ENCODE results near the gene PACS1.

PACS1 gene

DNA sequence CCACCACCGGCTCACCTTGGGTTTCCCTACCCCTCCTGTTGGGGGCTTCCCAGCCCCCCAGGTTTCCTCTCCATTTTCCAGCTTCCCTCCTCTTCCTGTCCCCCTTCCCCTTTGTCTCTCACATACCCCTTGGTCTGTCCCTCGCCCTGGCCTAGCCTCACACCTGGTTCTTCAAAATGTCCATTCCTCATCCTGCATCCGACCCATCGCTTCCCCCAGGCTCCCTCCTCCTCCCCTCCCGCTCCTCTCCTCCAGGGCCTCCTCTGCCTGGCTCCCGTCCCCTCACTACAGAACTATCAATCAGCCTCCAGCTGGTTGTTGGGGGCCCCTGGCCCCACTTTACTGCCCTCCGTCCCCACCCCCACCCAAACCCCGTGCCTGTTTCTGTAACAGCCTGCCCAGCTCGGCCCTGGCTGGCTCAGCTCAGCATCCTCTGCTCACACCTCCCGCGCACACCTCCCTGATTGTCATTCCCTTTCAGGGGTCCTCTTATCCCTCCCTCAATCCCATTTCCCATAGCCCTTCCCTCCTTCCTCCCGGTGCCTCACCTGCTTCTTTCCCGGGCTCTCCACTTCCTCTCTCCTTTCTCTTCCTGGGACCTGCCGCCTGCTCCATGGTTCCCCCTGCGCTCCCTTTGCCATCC is 209.1 kb downstream of the PACS1 start:
- no peak for DNase-seq

DNA sequence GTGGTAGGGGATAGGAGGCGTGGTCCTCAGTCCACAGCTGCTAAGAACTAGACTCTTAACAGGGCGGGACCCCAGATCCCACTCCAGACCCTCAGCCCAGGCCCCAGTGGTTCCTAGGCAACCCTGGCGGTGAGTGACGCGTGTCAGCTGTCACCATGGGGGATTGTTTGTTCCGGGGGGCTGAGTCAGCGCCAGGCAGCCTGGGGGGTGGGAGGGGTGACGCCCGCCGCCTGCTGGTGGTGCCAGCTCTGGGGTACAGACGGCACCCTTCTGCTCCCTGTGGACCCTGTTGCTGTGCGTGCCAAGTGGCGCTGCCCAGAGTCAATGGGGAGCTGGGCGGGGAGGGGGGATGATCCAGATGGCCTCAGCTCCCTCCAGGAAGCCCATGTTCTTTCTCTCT is 210.4 kb downstream of the PACS1 start:
- no peak for DNase-seq

DNA sequence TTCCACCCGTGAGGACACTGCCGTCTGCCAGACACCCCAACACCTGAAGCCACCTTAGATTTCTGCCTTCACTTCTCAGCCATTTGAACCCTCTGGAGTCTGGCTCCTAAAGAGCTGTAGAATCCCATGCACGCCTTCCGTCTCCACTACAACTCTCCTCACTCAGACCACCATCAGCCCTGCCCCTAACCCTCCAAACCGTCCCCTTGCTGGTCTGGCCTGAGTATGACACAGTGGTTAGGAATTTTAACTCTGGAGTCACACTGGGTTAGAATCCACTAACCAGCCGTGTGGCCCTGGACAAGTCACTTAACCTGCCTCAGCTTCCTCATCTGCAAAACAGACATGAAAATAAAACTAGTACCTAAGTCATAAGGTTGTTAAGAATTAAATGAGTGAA is 210.9 kb downstream of the PACS1 start:
- no peak for DNase-seq

DNA sequence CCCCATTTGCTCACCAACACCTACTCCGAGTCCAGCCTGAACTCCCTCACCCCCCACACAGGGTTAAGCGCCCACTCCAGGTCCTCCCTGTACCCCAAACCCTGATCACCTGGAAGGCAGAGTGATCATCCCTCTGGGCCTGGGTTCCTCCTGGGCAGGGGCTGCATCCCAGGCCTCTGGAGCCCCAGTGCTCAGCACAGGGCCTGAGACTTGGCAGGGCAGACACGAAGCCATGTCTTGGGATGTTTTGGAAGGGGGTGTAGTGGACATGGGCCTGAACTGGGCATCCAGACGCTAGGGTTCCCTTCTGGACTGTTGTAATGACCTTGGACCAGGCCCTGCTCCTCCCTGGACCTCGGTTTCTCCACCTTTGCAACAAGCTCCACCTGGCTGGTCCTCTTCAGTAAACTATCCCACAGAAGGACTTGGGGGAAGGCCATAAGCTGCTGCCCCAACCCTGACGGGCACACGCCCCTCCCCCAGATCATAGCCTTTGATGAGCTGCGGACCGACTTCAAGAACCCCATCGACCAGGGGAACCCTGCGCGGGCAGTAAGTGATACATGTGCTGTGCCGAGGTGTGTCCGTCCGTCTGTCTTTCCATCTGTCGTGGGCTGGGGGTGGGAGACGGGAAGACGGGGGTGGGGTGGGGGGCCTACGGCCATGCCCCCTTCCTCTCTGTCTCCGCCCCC is 211.8 kb downstream of the PACS1 start:
- DNase-seq = no peak

DNA sequence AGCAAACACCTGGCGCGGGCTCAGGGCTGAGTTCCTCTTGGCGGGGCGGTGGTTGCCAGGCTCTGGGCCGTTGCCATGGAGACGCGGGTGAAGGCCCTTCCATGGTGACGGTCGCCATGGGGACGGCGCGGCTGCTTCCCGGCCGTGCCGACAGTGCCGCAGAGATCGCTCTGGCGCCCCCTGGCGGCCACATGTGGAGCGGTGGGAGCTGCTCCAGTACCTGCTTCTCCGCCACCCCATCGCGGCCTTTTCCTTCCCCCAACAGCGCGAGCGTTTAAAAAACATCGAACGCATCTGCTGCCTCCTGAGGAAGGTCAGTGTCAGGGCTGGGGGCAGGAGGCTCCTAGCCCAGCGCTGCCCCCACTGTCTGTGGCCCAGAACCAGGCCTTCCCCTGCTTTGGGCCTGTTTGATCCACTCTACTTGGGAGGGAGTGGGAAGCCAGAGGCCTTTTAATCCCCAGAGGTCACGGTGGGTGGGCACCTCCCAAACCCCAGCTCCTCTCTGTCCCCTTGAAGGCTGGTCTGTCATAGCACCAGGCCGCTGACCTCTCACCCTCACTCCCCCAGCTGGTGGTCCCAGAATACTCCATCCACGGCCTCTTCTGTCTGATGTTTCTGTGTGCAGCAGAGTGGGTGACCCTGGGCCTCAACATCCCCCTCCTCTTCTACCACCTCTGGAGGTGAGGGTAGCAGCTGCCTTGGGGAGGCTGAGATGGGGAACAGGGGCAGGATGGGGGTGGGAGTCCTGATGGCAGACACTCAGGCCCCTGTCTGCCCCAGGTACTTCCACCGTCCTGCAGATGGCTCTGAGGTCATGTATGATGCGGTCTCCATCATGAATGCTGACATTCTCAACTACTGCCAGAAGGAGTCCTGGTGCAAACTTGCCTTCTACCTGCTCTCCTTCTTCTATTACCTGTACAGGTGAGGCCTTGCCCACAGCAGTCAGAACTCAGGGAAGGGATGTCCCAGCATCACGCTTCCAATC is 212.7 kb downstream of the PACS1 start:
- peak; percentile 98 for DNase-seq

DNA sequence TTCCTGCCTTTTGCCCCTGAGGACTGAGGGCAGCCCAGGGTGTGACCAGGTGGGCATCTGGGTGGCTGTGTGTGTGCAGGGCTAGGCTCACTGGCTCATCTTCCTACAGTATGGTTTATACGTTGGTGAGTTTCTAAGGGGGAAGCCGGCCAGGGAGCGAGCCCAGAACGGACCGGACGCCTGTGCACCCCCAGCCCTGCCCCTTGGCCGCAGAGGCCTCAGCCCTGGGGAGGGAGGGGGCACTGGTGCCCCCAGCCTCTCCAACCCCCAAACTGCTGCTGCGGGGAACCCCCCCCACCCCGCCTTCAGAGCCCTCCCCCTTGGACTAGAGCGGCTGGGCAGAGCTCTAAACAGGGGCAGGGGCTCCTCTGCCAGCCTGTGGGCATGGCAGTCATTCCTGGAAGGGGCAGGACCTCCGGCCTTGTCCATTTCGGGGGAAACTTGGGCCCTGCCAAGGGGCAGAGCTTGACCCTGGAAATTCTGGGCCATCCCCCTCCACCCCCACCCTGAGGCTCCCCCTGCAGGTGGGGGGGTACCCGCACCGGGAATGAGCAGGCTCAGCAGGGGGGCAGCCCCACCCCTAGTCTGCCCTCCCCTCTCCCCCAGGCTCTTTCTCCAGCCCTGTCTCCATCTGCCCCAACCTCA is 213.5 kb downstream of the PACS1 start:
- no peak for DNase-seq

DNA sequence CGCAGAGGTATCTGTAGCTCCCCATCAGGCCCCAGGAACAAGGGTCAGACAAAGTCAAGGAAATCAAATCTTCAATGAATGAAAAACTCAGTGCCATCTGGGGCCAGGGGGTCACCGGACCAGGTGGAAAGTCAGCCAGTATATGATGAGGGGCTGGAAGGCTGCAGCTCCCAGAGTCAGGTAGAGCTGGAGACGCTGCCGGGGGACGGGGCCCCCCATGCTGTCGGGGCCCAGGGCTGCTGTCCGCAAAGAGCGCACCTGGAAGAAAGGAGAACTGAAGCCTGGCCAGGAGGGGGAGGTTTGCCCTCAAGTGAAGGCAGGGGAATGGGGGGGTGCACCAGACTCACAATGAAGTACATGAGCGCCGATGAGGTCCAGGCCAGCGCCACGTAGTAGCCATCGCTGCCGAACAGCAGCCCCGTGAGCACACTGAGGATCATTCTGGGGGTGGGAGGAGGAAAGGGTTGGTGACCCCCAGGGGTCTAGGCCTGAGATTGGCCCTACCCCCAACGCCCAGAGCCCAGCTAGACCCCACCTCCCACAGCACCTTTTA is 214.5 kb downstream of the PACS1 start:
- no peak for DNase-seq

DNA sequence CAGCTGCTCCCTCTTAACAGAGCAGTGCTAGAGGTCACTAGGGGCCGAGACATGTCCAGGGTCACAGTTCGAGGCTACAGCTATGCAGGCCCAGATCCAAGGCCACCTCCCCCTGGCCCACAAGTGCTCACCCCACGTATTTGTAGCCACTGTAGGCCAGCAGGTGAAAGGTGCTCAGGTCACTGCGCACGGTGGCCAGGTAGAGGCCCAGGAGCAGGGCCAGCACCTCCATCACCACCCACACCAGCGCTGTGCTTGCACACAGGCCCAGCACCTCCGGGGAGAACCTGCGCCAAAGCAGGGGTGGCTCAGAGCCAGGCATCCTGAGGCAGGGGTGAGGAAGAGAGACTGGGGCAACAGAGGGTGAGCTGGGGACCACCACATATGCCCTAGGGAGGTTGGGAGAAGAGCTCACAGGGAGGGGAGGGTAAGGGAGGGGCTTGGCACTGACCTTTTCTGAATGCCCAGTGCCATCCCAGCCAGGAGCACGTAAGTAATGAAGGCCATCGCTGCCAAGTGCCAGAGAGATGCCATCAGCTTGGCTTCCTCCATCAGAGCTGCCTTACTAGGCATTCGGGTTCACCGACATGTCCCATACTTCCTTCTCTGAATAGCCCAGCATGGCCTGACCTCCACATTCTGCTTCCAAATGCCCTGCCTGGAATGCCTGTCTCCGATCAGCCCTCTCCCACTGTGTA is 215.3 kb downstream of the PACS1 start:
- DNase-seq = no peak

DNA sequence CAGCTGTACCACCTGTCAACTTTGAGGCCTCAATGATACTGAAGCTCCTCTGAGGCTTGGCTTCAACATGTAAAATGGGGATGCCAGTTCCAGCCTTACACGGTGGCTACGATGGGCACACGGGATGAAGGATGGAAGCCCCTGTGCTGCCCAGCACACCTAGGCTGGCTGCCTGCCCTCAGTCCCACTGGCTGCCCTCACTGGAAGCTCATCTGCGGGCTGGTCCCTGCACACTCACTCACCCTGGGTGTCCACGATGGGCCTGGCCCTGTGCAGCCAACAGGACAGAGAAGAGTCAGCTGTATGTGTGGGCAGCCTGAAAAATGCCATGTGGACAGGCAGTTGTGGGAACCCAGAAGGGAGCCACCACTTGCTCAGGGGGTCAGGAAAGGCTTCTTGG is 216.6 kb downstream of the PACS1 start:
- no peak for DNase-seq

DNA sequence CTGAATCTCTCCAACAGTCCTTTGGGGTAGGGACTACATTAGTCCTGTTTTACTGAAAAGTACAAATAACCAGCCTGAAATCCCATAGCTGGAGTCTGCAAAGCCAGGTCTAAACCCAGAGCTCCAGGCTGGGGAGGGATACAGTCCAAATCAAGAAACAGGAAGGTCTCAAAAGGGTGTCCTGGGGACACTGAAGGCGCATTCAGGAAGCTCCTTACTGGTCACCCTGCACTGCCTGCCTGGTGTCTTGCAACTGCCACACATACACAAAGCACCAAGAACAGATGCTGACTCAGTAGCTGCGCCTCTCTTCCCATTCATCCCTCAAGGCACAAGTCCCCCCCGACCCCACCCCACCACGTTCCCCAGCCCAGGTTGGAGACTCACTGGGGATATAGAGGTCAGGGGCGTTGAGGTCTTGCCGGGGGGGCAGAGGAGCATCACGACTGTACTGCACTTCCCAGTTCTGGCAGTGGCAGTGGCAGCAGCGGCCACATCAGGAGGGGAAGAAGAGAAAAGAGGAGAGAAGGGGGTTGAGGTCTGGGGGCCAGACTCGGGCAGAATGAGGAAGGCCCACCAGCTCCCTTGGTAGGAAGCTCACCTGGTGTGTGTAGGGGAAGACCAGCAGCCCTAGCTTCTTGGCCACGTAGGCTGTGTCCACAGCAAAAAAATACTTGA is 217.3 kb downstream of the PACS1 start:
- no peak for DNase-seq

DNA sequence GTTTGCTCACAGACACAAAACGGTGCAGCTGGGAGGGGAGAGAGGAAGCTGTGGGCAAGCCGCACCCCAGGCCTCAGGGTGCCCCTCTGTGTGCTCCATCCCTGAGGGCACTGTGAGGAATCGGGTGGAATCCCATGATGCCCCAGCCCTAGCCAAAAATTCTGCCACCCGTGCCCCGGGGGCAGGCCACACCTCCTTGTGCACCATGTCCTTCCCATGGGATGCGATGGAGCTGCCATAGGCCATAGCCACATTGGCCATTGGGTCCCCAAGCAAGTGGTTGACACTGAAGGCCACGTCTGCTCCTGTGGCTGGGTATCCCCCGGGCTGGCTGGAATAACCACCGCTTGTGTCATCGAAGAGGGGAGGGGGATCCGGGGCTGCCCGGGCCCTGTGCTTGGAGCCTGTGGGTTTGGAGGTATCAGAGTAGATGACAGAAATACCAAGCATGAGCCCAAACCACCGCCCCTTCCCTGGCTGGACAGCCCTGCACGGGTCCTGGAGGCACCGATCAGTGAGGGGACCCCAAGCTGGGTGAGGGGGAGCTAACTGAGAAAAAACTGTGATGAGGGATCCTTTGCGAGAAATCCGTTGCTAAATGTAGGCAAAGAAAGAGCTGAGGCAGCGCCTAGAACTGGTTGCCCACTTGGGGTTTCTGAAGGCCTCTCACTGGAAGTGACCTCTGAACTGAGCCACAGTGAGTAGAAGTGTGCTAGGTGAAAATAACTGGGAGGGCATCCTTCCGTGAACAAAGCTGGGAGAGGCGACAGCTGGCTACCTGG is 218.0 kb downstream of the PACS1 start:
- DNase-seq = no peak

DNA sequence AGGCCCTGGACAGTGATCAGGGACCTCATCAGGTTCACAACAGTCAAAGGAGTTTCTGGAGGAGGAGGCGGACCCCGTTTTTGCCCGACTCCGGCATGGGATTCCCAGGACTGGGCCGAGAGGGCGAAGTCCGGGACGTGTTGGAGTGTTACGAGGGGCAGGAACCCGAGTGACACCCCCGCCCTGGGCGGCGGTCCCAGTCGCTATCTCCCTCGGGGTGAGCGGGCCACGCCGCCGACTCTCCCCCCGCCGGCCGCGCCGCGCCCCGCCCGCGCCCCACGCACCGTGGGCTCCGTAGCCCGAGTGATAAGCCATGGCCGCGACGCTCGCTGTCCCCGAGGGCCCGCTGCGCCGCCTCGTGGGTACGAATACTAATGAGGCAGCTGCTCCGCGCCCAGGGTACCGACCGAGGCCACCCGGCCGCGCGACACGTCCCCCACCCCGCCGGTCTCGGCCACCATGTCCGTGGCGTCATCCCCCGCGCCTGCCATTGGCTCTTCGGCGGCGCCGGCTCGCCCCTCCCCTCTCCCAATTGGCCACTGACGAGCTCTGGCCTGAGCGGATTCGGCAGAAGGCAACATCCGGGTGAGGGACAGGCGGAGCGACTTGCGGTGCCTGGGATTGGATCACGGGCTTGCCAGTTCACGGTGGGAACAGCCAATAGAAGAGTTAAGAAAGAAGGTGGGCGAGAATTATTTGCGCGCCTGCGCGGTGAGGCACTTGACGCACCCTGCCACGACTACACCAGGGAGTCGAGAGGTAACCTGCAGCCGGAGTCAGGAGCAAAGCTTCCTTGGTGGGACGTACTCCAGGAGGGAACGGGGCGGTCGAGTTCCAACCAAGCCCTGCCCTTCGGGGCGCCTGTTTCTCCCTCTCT is 218.8 kb downstream of the PACS1 start, which contains the start of gene YIF1A:
Gene YIF1A, minus strand, starts transcription at position 473 of the 877 bp plus-strand sequence. Its CDS starts 158 bp downstream, at position 315.
- peak; percentile 99 for DNase-seq

DNA sequence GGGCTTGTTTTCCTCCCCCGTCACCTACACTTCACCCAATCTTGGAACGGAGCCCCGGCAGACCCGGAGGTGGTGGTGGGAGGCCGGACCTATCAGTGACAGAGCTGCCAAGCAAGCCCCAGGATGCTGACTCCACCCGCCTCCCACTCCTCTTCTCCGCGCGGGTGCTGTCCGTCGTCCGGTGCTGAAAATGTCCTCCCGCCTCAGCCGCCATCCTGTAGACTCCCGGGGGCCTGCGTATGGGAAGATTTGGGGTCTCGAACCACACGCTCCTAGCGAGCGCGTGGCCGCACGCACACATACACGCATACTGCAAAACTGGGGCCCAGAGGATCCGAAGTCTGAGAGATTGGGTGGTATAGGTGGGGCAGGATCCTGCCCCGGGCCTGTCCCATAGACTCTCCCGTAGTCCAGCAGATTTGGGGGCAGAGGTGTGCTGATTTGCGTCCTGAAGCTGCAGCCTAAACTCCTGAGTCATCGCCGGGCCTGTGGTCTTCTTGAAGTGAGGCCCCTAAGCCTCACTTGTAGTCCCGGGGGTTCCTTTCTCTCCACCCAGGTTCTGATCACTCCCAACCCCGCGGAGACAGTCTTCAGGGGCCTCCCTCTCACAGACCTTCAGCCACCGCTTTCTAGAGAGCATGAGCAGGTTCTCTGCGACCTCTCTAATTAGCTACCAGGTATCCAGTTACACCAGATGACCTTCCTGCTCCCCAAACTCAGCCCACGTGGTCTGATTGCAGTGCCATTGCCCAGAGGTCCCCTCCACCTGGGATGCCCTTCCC is 219.7 kb downstream of the PACS1 start:
- DNase-seq = peak; percentile 48

DNA sequence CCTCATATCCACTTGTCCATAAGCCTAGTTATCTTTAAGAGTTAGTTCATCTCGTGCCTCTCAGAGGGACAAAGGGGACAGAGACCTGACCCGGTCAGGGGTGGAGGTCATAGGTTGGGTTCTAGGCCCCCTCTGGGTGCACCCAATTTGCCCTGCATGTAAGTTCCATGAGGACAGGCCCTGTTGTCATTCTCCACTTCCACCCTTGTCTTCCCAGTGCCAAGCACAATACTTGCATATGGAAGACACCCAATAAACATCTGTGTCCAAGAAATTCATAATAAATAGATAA is 220.2 kb downstream of the PACS1 start:
- DNase-seq = no peak

DNA sequence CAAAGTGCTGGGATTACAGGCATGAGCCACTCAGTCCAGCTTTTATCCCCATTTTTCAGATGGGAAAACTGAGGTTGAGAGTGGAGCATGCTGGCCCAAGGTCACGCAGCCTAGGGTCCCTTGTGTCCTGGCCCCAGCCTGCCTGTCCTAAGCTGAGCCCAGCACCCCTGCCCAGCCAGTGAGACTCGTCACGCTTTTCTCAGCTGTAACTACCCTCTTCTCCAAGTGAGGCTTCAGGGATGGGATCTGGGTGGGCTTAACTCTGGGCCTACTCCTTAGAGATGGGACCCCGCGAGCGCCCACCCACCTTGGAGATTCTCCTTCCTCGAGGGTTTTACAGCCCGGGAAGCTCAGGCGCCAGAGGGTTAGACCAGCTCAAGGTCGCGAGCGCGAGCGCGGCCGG is 221.2 kb downstream of the PACS1 start:
- DNase-seq = no peak

DNA sequence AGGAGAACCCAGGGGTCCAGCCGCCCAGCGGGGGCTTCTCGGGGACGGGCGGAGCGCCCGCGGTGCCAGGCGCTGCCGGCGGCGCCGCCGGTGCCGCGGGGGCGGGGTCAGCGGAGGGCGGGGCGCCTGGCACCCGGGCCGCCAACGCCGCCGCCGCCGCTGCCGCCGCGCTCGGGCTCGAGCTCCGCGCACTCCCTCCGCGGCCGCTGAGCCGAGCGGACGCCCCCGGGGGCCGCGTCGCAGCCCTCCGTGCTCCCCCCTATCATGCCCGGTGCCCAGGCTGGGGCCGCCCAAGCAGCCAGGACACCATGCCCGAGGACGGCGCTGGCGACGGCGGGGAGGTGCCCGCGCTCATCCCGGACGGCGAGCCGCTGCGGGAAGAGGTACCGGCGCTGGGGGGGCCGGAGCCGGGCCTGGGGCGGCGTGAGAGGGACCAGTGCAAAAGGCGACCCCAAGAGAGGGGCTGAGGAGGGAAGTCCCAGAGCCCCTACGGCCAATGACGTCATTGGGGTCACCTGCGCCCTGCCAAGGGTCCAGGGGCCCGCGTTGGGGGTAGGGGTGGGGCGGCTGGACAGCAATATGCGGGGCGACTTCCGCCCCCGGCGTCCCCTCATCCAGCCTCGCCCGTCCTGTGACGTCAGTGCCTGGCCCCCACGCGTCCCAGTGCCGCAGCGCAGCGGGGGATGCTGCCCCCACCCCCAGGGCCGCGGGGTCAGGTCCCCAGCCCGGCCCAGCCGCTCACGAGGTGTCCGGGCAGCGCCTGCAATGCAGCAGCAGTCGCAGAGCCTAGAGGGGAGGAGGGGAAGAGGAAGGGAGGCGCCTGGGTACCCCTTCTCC is 221.9 kb downstream of the PACS1 start, which contains the start of gene TMEM151A:
Gene TMEM151A, plus strand, starts transcription at position 189 of the 837 bp plus-strand sequence. Its CDS starts 120 bp downstream, at position 309.
- DNase-seq = peak; percentile 34

DNA sequence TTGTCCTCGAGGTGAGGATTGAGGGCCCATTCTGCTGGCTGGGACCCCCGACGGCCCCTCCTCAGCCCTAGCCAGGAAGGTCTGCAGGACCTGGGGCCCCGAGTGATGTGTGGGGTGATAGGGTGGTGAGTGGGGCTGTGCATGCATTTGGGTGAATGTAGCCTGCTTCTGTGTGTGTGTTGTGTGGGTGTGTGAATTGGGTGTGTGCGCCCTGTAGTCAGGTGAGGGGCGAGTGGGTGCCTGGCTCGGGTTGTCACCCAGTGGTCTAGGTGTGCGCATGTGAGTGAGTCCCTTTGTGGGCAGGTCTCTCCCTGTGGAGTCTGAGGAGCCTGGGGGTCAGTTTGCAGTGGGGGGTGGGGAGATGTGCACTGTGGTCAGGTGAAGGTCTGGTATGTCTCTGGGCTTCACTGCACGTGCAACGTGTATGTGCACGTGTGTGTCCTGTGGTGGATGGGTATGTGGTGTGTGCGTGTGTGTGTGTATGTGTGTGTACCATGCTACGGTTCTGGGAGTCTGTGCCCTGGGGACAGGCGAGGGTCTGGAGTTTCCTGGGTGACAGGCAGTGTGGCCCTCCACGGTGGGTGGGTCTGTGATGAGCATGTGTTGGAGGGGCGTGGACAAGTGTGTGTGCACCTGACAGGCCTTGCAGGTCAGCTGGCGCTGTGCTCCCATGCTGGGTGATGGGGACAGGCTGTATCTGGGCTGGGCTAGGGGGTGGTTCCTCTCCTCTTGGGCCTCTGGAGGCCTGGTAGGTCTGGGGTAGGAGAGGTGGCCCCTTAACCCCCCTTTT is 222.7 kb downstream of the PACS1 start:
- peak; percentile 15 for DNase-seq
